ENCODE results near the gene GIMAP6. TPM values are rescaled to one million over a fixed set of nuclear protein-coding genes. Genes with fewer than 3 reads are reported as not detected.
"Not testable (repeated sequence)": the region's sequence is repeated elsewhere in the genome, so short reads cannot be mapped to it uniquely, and the experiment has no call there.

Gene GIMAP6
- total and polyA plus RNA-seq, 2 of the 4 experiments (the other 2 are of a cell fraction) = not detected

DNA sequence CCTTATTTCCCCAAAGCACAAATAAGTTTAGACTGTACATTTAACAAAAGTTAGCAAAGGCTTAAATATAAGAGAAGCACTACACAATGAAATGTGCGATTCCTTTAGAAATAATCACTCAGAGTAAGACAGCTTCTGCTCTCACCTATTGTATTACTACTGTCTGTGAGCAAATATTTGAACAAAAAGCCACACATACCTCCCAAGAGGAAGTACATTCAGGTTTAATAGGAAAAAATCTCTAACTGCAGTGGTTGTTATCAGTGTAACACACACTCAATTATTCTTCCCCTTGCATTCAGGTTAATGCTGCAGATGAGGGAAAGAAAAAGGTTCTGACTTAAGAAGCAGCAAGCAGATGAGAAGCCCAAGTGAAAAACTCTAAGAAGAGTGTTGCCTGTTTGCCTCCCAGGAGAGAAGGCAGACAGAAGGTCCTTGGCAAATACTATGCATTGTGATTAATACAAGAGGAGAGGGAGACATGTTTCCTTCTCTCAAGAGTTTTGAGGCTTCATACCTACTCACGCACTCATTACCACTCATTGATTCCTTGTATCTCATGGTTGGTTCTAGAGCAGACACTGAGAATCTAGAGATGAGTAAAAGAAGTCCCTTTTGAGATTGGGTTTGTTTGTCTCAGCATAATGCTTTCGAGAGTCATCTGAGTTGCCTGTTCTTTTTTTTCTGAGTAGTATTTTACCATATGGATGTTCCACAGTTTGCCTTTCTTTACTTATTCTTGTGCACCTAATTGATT lies 51.4 kb downstream of the GIMAP6 start:
- Histone ChIP-seq H3K27ac (ENCODE audit: insufficient read depth, low read length) (no peak overlapping the region), H4K20me1 (ENCODE audit: insufficient read depth, low read length) (no peaks in the 10 kb centered on the region), H3K23ac (ENCODE audit: low read depth, low read length) (no peak overlapping the region), H2AK9ac (replicated peaks; ENCODE audit: low read depth, low read length, poor library complexity) (no peak overlapping the region), H3K56ac (ENCODE audit: extremely low read depth, insufficient read depth, low read length) (no peak overlapping the region), H3K27me3 (ENCODE audit: control insufficient read depth, insufficient read depth, low read length) (no peaks in the 10 kb centered on the region), H4K5ac (ENCODE audit: low read depth, low read length) (no peak overlapping the region), H2BK20ac (ENCODE audit: low read depth, low read length) (no peak overlapping the region), H3K4me3 (ENCODE audit: insufficient read depth, low read depth, low read length) (no peak overlapping the region), H2BK120ac (ENCODE audit: low read depth, low read length) (no peak overlapping the region), H3K18ac (ENCODE audit: low read depth, low read length) (no peak overlapping the region), H2AFZ (replicated peaks; ENCODE audit: low read length, poor library complexity) (no peak overlapping the region), H3K14ac (replicated peaks; ENCODE audit: low read depth, low read length) (no peak overlapping the region), H2BK5ac (ENCODE audit: low read depth, low read length, poor library complexity, severe bottlenecking) (no peak overlapping the region), H2BK15ac (ENCODE audit: low read depth, low read length) (no peak overlapping the region), H2AK5ac (ENCODE audit: low read depth, low read length) (no peak overlapping the region), H3K9me3 (ENCODE audit: control insufficient read depth, insufficient read depth, low read length) (peaks cover 9% of the 10 kb centered on the region; the same call in 1 of the 2 replicates), H3K9me1 (ENCODE audit: insufficient read depth, low read length) (no peaks in the 10 kb centered on the region), H3K36me3 (ENCODE audit: control insufficient read depth, insufficient read depth, low read length) (no peaks in the 10 kb centered on the region), H3K4ac (ENCODE audit: low read depth, low read length) (no peak overlapping the region), H4K8ac (ENCODE audit: low read depth in 2 of 2, low read length in 2 of 2) (no peak overlapping the region), H3K79me1 (ENCODE audit: low read depth in 1 of 2, low read length in 2 of 2) (no peaks in the 10 kb centered on the region), H3K4me1 (ENCODE audit: control insufficient read depth, insufficient read depth, low read length) (no peaks in the 10 kb centered on the region), H3K9ac (ENCODE audit: low read depth, low read length) (no peak overlapping the region), H4K91ac (ENCODE audit: insufficient read depth, low read depth, low read length) (no peak overlapping the region), H3K4me2 (ENCODE audit: low read depth, low read length) (no peak overlapping the region)
- POLR2A ChIA-PET (ENCODE audit: unreplicated experiment) = no interaction called here
- dilution Hi-C loops (cut with HindIII; ENCODE audit: low sequenced_read_pairs, unreplicated experiment) (no loop called here), in situ Hi-C loops (cut with MboI; ENCODE audit: low sequenced_read_pairs) (no loop called here), intact Hi-C loops (cut with micrococcal nuclease) (no loop called here)
- no peak for DNase-seq
- no TSS peak for BruUV-seq (replicated peaks)
- TF ChIP-seq RAD21 (IDR thresholded peaks at IDR 0.05; ENCODE audit: low read length) (no peak), MXI1 (IDR thresholded peaks at IDR 0.05; ENCODE audit: borderline replicate concordance, low read depth, low read length) (no peak), RFX5 (IDR thresholded peaks at IDR 0.05; ENCODE audit: low read depth, low read length) (no peak), CEBPB (IDR thresholded peaks at IDR 0.05; ENCODE audit: low read depth, low read length) (no peak), MAFK (IDR thresholded peaks at IDR 0.05; ENCODE audit: low read depth, low read length) (no peak), NFE2L2 (IDR thresholded peaks at IDR 0.05; ENCODE audit: low read depth, low read length) (no peak)
- no CpG with 5 or more reads among the region's 3 CpGs for WGBS, 2 experiments (ENCODE audit: extremely low coverage in 2 of 2, insufficient read length in 1 of 2)
- no peak for ATAC-seq (ENCODE audit: low read depth)
- CTCF ChIA-PET = no interaction called here

DNA sequence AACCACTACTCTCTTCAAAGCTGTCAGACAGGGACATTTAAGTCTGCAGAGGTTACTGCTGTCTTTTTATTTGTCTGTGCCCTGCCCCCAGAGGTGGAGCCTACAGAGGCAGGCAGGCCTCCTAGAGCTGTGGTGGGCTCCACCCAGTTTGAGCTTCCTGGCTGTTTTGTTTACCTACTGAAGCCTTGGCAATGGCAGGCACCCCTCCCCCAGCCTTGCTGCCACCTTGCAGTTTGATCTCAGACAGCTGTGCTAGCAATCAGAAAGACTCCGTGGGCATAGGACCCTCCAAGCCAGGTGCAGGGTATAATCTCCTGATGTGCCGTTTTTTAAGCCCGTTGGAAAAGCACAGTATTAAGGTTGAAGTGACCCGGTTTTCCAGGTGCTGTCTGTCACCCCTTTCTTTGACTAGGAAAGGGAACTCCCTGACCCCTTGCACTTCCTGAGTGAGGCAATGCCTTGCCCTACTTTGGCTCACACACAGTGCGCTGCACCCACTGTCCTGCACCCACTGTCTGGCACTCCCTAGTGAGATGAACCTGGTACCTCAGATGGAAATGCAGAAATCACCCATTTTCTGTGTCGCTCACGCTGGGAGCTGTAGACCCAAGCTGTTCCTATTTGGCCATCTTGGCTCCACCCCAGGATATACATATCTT lies 52.1 kb downstream of the GIMAP6 start:
- H3K56ac ChIP-seq (ENCODE audit: extremely low read depth, insufficient read depth, low read length); H3K4me3 ChIP-seq (ENCODE audit: insufficient read depth, low read depth, low read length); H3K9me1 ChIP-seq (ENCODE audit: insufficient read depth, low read length); intact Hi-C loops (cut with micrococcal nuclease); H2AK9ac ChIP-seq (replicated peaks; ENCODE audit: low read depth, low read length, poor library complexity); H3K9ac ChIP-seq (ENCODE audit: low read depth, low read length); H4K20me1 ChIP-seq (ENCODE audit: insufficient read depth, low read length); in situ Hi-C loops (cut with MboI; ENCODE audit: low sequenced_read_pairs); CTCF ChIA-PET; H2BK15ac ChIP-seq (ENCODE audit: low read depth, low read length); H3K4ac ChIP-seq (ENCODE audit: low read depth, low read length); H2AK5ac ChIP-seq (ENCODE audit: low read depth, low read length); H2BK5ac ChIP-seq (ENCODE audit: low read depth, low read length, poor library complexity, severe bottlenecking); H4K5ac ChIP-seq (ENCODE audit: low read depth, low read length); ATAC-seq (ENCODE audit: low read depth); H3K27ac ChIP-seq (ENCODE audit: insufficient read depth, low read length); H2AFZ ChIP-seq (replicated peaks; ENCODE audit: low read length, poor library complexity); H3K4me1 ChIP-seq (ENCODE audit: control insufficient read depth, insufficient read depth, low read length); H4K8ac ChIP-seq (ENCODE audit: low read depth in 2 of 2, low read length in 2 of 2); H3K79me1 ChIP-seq (ENCODE audit: low read depth in 1 of 2, low read length in 2 of 2); H3K23ac ChIP-seq (ENCODE audit: low read depth, low read length); POLR2A ChIA-PET (ENCODE audit: unreplicated experiment); H3K18ac ChIP-seq (ENCODE audit: low read depth, low read length); H3K14ac ChIP-seq (replicated peaks; ENCODE audit: low read depth, low read length); H2BK20ac ChIP-seq (ENCODE audit: low read depth, low read length); H3K9me3 ChIP-seq (ENCODE audit: control insufficient read depth, insufficient read depth, low read length); H3K4me2 ChIP-seq (ENCODE audit: low read depth, low read length); H3K27me3 ChIP-seq (ENCODE audit: control insufficient read depth, insufficient read depth, low read length); dilution Hi-C loops (cut with HindIII; ENCODE audit: low sequenced_read_pairs, unreplicated experiment); DNase-seq; H4K91ac ChIP-seq (ENCODE audit: insufficient read depth, low read depth, low read length); H2BK120ac ChIP-seq (ENCODE audit: low read depth, low read length); BruUV-seq (replicated peaks); H3K36me3 ChIP-seq (ENCODE audit: control insufficient read depth, insufficient read depth, low read length): not testable (repeated sequence)
- WGBS, 2 experiments (ENCODE audit: extremely low coverage in 2 of 2, insufficient read length in 1 of 2) = no CpG with 5 or more reads among the region's 7 CpGs
